GM19240 (cell line): ENCODE data around the gene TMEM222.
A peak's percentile ranks its signal among the peaks of the same experiment; 100 is the strongest.

Experiments used
- DNase-seq: peaks from one replicate; pipeline ENCODE4 v3.0.0; 2011; ENCODE audit warnings: low spot score; ENCODE audit not compliant: insufficient read length

Gene TMEM222

GRCh38 chr1:27358038-27358927, 36.3 kb downstream of the TMEM222 start:
- DNase-seq: no peak

GRCh38 chr1:27358928-27359313, 37.0 kb downstream of the TMEM222 start:
- no peak for DNase-seq

- no peak for DNase-seq
These were observed 37.8 kb downstream of the TMEM222 start for GRCh38 chr1:27359822-27360158.

- DNase-seq: no peak
These were observed 38.4 kb downstream of the TMEM222 start for GRCh38 chr1:27360159-27361043.

GRCh38 chr1:27361044-27361402, 39.1 kb downstream of the TMEM222 start:
- no peak for DNase-seq

- no peak for DNase-seq
These were observed 39.6 kb downstream of the TMEM222 start for GRCh38 chr1:27361553-27361952.

GRCh38 chr1:27363766-27364695, 42.1 kb downstream of the TMEM222 start:
- DNase-seq: no peak

- no peak for DNase-seq
These were observed 42.9 kb downstream of the TMEM222 start for GRCh38 chr1:27364696-27365371.

- DNase-seq: peak; percentile 89
These were observed 43.6 kb downstream of the TMEM222 start for GRCh38 chr1:27365372-27366112.

- peak; percentile 61 for DNase-seq
These were observed 44.1 kb downstream of the TMEM222 start for GRCh38 chr1:27366113-27366410.

GRCh38 chr1:27366411-27367159, 44.6 kb downstream of the TMEM222 start, which contains the start of gene MAP3K6:
Gene MAP3K6, minus strand, starts transcription at chr1:27366961. Its CDS starts 364 bp downstream, at chr1:27366597.
- DNase-seq: no peak

GRCh38 chr1:27367160-27367650, 45.2 kb downstream of the TMEM222 start:
- DNase-seq: no peak

GRCh38 chr1:27368869-27369582, 47.1 kb downstream of the TMEM222 start:
- DNase-seq: no peak

GRCh38 chr1:27372022-27372807, 50.3 kb downstream of the TMEM222 start:
- no peak for DNase-seq

- no peak for DNase-seq
These were observed 51.1 kb downstream of the TMEM222 start for GRCh38 chr1:27372808-27373690.

GRCh38 chr1:27374362-27375086, 52.6 kb downstream of the TMEM222 start, which contains the start of gene FCN3:
Gene FCN3, minus strand, starts transcription at chr1:27374824. Its CDS starts 6 bp downstream, at chr1:27374818.
- no peak for DNase-seq
